Eye (tissue), 1 donor: ENCODE measurements around the gene GIMAP8.

Experiments
- DNase-seq: peaks from one replicate; pipeline ENCODE4 v3.0.0-alpha.2; 2015

The GIMAP8 gene

DNA sequence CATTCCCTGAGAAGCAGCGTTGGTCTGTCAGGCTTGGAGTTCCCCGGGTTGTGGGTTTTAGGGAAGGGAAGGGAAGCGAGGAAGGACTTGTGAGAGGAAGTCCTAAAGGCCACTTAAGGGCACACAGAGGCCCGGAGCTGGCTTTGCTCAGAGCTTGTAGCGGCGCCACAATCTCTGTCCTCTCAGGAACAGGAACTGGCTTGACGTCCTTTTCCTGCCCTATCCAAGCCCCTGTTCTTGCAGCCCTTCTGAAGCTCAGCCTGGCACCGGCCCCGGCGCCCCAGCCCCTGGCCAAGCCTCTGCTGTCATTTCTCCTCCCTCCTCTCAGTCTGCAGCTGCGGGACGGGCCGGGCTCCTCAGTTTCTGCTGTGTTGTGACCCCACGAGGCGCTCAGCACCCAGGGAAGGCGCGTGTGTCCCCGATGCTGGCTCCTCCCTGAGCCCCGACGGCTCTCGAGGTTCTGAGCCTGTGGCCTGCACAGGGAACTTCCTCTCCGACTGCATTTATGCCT is at the start of gene GIMAP8:
TSS of gene GIMAP8 (plus strand) at position 140 of the 511 bp plus-strand sequence. CDS start 16,069 bp downstream, outside the sequence.
- DNase-seq = no peak

DNA sequence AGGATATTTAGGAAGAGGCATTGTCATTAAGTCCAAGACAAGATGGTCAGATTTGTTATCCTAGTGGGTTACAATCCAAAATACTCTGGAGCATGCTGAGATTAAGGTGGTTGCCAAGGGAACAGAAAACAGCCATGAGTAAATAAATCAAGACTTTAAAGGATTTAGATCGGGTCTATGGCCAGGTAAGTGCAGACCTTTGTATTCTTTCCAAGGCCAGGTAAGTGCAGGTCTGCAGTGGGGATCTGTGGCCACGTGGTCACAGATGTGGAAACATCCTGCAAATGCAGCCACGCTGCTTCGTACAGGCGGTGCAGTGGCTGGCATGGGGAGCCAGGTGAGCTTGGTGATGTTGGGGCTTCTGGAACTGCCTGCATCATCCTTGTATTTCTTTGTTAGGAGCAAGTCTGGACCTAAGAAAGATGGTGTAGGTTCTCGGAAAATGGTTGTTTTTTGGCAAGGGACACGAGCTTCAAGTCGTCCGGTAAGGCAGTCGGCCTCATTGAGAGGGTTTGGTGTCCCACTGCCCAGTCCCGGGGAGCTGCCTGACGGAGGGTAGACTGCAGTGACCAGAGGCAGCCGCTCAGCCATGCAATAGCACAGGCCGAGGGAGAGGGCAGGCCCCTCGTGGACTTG is 49.5 kb upstream of the GIMAP8 start:
- DNase-seq = no peak

DNA sequence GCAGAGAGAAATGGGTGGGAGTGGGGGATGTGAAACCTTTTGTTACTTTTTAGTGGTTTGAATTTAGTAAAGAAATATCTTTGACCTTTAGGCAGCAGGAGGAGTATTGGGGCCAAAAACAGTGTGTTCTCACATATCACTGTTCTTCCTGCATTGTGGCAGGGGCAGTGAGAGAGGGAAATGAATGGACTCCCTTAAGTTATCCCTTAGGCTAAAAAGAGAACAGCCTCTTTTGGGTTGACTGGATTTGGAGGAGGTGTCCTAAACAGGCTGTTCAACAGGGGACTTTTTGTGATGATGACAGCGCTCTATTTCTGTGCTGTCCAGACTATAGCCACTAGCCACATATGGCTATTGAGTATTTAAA is 49.0 kb upstream of the GIMAP8 start:
- DNase-seq = no peak

DNA sequence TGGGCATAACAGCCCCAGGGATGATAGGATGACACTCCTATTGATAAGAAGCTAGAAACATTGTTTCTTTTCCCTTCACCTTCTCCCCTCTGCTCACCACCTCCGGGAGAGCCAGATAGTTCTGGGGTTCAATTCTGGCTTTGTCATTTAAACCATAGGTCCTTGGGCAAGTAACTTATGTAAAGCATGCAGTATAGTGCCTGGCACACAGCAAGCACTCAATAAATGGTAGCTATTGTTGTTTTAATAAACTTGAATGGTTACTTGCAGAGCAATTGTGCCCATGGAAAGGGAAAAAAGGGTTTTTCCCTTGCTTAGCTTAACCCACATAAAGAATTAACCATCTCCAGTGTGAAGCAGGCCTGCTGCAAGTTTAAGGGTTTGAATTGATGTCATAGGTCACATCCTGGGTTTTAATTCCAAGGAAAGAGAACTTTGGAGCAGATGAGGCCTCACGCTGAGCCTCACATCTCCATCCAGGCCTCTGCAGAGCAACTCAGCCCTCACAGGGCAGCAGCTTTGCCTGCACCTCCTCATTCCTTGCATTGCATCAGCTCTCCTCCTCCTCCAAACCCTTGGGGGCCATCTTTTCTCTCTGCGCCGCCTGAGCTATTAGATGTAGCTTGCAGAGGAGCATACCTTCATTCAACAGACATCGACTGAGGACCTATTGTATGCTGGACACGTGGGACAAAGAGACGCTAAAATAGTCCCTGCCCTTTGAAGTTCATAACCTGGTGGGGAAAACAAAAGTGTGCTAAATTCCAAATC is 48.4 kb upstream of the GIMAP8 start:
- peak; percentile 58 for DNase-seq

DNA sequence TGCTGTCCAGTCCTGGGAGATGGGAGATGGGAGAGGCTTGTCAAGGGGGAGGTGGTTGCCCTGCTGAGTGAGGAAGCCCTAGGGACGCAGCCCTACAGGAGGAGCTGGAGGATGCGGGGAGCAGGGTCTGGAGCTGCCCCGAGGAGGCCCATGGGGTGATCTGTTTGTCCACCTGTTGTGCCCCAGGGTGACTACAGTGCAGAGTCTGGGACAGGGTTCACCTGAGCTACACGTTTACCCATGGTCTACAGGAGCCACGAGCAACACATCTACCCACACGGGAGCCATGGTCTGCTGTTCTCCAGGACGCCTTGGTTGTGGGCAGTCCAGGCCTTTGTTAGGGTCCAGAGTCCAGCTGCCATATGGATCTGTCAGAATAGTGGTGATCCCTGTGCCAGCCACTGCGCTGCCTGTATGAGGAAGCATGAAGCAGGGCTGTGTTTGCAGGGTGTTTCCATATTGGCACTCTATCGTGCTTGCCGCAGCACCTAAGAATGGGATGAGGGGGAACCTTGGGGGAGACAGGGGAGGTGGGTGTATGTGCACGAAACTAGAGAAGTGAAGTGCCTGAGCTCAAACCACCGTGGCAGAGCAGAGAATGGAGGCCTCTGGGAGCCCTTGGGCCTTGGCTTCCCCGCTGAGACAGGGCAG is 47.6 kb upstream of the GIMAP8 start:
- DNase-seq = no peak

DNA sequence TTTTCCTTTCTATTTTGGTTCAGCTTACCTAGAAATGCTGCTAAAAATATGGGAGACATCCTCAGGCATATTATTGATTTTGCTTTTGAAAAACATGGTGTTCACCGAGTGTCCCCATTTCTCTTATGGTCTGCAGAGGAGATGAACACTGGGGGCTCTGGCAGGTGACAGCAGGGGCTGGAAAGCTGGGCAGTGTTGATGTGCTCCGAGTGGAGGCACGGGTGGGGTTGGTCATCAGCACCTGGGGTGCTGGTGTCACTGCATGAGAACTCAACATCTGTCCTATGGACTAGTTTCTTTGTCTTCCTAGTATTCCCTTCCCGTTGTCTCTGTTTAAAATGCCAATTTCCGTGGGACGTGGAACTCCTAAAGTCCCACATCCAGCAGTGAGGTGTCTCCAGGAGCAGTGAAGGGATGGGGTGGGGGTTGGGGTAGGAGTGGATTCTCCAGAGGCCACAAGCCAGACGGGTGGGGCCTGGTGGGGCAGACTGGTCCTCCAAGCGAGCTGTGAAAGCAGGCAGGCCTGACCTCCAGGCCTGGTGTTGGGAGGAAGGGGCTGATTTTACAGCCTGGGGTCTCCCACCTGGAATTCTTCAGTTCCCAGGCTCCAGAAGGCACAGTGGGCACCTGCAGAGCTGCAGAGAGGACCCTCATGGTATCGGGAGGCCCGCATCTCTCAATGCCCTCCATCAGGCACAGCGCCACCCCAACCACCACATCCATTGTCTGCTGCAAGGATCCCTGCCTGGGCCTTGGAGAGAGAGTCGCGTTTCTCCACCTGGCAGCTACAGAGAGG is 46.9 kb upstream of the GIMAP8 start:
- no peak for DNase-seq

DNA sequence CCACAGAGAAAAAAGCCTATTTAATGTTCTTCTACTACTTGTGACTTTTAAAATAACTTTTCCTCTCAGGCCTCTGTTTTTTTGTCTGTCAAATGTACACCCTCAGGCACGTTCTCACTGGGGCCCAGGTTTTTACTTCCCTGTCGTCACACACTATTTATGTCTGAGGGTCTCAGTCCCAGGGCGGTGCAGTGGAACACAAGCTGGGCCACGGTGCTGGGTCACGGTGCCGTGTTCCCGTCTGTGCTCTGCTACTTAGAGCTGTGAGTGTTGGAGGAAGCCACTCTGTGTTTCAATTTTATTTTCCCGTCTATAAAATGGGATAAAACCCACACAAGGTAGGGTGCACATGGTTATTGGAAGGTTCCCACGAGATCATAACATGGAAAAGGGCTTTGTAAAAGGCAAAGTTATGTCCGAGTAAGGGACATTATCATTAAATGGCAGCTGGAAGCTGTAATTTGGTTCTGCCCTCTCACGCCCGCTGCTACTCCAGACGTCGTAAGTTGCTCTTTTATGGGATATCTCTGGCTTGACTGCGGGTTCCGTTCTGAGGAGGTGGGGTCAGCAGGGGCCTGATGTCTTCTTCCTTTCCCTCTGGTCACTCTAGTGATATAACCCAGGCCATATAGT is 46.1 kb upstream of the GIMAP8 start:
- DNase-seq = no peak

DNA sequence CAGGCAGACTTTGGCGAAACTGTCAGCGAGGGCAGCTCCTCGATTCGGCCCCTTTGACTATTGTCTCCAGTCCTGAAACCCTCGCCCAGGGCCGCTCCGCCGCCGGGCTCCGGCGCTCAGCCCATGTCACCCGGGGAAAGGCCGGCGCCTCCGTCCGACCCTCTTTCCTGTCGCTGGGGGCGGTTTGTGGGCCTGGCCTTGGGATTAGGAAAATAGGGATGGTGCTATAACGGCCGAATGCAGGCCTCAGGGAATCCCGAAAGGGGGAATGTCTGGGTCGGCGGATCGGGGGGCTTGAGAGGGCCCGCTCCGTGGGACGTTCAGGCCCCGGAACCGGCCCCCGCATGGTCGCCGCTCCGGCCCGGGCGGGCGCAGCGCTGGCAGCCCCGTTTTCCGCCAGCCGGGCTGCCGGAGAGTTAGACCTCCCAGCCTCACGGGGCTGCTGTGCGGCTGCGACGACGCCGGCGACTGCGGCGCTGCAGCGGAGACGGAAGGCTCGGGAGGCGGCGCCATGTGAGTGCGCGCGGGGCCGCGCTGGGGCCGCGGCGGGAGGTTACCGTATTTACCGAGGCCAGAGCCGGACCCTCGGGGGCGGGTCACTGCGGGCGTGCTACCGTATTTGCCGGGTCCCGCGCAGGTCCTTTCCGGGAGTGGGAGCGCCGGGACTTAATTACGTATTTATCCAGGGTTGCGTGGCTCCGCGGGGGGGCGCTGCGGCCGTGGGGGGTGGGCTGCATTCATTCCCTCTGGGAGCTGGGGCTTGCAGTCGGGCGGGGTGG is 45.4 kb upstream of the GIMAP8 start:
- peak; percentile 96 for DNase-seq

DNA sequence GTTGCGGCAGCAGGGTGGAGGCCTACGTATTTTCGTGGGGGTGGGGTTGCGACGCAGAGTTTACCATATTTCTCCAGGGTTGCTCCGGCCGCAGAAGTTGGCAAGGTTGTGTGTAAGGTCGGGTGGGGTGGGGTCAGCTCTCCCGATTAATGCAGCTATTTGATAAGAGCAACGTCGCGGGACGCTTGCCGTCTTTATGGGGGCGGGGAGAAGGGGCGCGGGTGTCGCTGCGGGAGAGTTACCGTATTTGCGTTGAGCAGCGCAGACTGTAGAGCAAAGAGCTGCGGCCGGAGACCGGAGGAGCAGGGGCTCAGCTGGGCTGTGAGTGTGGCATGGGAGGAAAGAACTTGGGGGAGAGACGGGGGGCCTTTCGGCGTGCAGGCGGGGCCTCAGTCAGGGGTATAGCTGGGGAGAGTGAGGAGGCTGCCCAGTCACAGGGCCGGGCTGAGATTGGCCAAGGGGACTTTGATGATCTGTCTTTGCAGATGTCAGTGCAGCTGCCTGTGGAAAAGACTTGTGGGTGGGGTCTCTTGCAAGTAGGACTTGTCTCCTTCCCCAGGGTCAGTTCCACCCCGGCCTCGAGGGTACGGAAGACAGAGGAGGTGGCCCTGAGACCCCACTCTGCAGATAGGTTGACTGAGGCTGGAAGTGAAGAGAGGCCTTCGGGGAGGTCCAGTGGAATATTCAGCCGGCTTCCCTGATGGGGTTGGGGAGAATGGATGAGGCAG is 44.7 kb upstream of the GIMAP8 start:
- DNase-seq = no peak

DNA sequence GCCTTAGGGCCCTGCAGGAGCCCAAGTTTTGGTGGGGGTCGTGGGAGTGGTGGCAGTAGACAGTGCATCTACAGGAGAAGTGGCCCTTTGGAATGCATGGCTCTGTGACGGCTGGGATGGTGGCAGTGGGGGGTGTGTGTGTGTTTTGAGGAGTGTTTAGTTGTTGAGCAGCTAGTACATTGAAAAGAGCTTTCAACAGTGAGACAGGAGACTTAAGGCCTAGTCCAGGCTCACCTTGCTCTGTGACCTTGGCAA is 44.2 kb upstream of the GIMAP8 start:
- no peak for DNase-seq

DNA sequence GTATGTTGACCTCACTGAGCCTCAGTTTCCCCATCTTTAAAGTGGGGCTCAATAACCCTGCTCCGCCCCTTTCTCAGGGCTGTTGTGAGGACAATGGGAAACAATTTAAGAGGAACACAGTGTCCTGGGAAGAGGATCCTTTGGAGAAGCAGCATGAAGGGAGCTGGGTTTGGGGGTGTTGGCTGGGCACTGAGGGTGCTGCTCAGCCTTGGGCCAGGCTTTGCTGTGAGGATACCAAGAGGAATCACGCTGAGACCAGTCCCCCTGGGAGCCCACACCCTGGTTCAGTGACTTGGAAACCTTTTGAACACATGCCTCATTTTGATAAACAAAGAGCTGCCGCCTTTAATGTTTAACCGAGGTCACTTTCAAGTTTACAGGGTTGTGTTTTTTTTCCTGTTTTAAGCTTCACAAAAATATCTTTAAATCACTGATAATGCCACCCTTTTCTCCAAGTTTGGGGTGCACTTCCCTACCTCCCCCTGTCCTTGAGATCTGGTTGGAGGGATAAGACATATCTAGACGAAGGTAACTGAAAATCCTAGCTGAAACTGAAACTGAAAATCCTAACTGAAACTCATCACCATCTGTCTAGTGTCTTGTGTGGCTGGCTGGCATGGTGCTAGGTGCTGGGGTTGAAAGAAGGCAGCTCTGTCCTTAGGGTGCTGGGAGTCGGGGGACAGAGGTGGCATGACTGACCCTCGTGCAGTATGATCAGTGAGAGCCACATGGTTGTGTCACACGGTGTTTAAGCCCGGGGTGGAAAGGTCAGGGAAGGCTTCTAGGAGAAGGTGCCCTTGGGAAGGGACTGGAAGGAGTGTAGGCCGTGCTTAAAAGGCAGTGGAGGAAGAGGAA is 43.6 kb upstream of the GIMAP8 start:
- no peak for DNase-seq

DNA sequence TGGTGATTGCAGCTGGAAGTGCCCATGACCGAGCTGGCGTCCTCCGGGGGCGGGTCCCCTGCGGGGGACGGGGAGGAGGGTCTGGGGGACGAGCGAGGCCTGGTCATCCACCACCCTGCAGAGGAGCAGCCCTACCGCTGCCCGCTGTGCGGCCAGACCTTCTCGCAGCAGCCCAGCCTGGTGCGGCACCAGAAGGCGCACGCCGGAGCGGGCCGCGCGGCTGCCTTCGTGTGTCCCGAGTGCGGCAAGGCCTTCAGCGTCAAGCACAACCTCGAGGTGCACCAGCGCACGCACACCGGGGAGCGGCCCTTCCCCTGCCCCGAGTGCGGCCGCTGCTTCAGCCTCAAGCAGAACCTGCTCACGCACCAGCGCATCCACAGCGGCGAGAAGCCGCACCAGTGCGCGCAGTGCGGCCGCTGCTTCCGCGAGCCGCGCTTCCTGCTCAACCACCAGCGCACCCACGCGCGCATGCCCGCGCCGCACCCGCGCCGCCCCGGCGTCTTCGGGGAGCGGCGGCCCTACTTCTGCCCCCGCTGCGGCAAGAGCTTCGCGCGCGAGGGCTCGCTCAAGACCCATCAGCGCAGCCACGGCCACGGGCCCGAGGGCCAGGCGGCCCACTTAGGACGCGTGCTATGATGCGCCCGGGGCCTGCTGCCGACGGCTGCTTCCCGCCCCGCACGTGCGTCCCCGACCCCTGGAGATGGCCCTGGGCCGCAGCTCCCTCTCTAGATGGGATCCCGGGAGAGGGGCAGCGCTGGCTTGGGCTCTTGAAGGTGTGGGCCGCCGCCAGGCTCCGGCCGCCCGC is 42.6 kb upstream of the GIMAP8 start:
- no peak for DNase-seq

DNA sequence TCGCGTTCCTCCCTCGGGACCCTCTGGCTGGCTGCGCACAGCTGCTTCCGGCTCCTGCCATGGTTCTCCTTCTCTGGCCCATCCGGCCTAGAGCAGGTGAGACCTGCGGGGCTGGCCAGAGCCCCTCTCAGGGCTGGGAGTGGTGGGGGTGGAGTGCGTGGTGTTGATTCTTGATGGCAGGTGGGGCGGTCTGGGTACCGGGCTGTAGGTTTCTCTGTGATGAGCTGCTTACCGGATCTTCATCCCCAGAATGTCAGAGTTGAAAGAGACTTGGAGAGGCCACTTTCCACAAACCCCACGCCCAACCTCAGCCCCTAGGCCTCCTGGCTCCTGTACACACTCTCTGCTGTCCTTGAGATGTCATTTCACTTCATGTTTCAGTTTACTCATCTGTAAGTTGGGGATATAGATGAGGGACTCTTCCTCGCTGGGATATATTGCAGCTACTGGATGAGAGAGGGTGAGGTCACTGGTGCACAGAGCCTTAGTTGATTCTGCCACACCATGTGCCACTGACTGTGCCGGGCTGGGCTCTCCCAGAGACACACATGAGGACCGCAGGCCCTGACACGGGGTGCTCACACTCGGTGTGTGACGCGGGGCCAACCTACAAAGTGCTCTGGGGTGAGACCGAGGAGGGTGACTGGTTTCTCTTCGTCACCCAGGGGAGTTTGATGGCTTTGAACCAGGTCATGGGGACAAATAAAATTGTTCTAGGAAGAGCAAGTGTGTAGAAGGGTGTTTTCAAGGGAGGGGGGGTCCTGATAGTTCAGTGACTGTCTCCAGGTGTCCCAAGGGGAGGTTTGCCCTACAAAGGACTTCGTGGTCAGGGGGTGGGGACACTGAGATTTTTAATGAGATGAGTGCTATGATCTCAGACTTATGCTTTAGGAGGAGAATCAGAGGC is 41.8 kb upstream of the GIMAP8 start:
- no peak for DNase-seq

DNA sequence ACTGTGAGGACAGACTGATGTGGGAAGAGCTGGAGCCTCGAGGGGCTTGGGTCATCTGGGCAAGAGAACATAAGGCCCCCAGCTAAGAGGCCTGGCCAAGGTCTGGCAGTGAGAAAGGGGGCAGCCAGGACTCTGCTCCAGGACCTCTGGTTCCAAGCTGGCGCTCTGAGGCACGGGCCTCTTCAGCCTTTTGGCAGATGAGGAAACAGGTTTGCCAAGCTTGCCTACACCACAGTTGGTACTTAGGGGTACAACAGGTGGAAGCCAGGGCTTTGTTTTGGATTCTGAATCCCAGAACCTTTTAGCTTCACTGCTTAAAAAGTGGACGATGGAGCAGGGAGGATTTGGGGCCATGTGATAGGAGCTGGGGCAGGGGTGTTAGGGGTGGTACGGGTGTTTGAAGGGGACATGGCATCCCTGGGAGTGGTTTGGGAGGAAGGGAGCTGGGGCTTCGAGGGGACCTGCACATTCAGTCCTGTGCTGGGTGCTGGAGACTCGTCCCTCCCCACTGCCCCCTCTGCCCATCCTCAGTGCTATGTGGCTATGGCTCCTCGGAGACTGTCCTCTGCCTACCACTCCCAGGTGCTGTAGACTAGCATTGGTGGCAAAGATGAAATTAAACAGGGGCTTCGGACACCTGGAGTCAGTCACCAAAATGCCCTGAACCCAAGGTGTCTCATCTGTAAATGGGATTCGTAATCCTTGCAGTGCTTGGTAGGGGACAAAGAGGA is 41.0 kb upstream of the GIMAP8 start:
- DNase-seq = no peak

DNA sequence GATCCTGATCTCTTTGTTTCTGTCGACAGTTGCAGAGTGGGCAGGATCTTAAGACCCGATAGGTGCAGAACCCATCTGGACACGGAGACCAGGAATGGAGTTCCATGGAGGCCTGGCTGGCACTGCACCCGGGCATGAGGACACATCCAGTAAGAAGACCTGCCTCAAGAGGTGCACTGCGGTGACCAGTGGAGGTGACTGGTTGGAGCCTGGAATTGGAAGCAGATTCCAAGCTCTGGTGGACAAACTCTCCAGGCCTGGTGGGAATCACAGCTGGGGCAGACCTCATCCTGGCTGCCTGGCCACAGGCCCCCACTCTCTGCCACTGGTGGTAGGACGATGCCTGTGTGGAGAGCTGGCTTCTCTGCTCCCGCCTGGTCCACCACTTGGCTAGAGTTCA is 40.3 kb upstream of the GIMAP8 start:
- DNase-seq = no peak

DNA sequence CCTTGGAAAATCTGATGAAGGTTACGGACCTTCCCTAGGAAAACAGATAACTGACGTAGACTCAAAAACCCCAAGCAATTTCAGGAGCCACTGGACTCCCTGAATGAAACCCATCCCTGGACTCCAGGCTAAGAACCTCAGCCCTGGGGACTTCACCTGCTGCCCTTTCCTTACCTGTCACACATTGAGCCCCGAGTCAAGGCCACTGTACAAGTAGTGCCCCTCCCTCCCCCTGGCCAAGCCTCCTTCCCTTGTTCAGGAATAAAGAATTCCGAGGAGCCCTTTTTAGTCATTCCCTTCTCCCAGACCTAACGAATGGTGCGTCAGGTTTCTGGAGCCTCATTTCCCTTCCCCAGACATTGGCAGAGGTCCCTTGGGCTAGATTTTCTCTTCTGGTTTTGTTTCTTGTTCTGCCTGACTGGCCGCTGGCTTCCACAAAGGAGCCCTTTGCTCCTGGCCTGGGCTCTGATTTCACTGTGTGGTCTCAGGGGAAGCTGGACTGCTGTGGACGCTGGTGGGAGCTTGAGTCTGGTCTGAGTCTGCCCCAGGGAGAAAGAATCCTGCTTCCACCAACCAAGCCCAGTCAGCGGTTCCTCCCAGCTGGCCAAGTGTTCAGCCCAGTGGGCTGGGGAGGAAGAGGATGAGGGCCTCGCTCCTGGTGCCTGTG is 39.6 kb upstream of the GIMAP8 start:
- no peak for DNase-seq

DNA sequence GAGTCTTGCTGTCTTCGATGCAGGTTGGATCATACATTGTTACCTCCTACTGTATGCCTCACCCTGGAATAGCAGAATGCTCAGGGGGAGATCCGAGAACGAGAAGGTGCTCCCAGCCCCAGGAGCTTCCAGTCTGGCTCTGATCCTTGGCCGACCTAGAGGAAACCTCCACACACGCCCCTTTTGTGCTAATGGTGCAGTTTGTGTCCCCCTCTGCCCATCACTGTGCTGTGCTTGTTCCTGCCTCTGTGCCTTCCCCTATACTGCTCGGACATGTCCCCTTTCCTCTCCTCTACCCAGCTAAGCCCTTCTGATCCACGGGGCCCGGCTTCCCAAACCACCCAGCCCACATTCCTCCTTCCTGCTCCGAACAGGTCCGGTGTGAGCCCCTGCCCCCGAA is 38.8 kb upstream of the GIMAP8 start:
- no peak for DNase-seq
